K562 (cell line): Measurements from ENCODE around the gene LRRFIP2. TPM values are rescaled to one million over a fixed set of nuclear protein-coding genes. Genes with fewer than 3 reads are reported as not detected.

Experiments used
- ATAC-seq: fragments of 200-7000 bp; cut with Tn5 transposase; 3 replicates; pipeline ENCODE4 v1.9.1; 2020; ENCODE audit warnings: moderate library complexity
- BruUV-seq: library from RNA; stranded (reverse); fragments of 400-500 nt; replicated peaks from 2 replicates; lab custom pipeline; 2021; lab: Mats Ljungman, UMichigan
- CTCF ChIA-PET: fragments of 300-600 bp; formaldehyde crosslinking; extraction: SDS; loops from one replicate; lab custom pipeline; 2021; ENCODE audit warnings: low intra/inter-chr PET ratio; lab: Yijun Ruan, JAX
- POLR2A ChIA-PET: fragments of 300-600, 350-650 bp; sonication (Branson Sonifier 250); formaldehyde crosslinking; extraction: SDS; loops from one replicate; lab custom pipeline; 2021; ENCODE audit warnings: antibody characterized with exemption, inconsistent platforms; lab: Yijun Ruan, JAX
- DNase-seq, 4 experiments: peaks; one replicate each; pipeline versions ENCODE4 v3.0.0 to v3.0.0-alpha.2; 2011 to 2018; ENCODE audit warnings: low spot score in 3 of 4, mixed read lengths in 3 of 4; ENCODE audit errors: extremely low read depth in 1 of 4
- FAIRE-seq: peaks from 2 replicates; lab custom pipeline; 2011; peaks lifted over from hg19 to GRCh38; lab: Jason Lieb, UNC
- H2AFZ ChIP-seq: 2 replicates; pipeline ENCODE4 v1.6.0; 2011; ENCODE audit warnings: low read depth, low read length, control low read depth, inconsistent platforms
- H3K27ac ChIP-seq: fragments of 200-600 bp; 3 replicates; pipeline ENCODE4 v1.8.0; 2011; ENCODE audit warnings: low read depth, mild to moderate bottlenecking, control low read depth, inconsistent platforms, low read length, moderate library complexity, mixed read lengths; ENCODE audit errors: extremely low read depth
- H3K27me3 ChIP-seq, 2 experiments: fragments of 300-600 bp in 1 of 2; 2 replicates in 1 of 2; 3 replicates in 1 of 2; pipeline versions ENCODE4 v1.6.0 to v1.8.0; 2011; ENCODE audit warnings: inconsistent platforms in 2 of 2, low read length in 2 of 2, mild to moderate bottlenecking in 1 of 2, mixed read lengths in 1 of 2, moderate library complexity in 1 of 2; ENCODE audit not compliant: control insufficient read depth in 2 of 2, insufficient read depth in 2 of 2
- H3K36me3 ChIP-seq: fragments of 300-600 bp; 3 replicates; pipeline ENCODE4 v1.8.0; 2011; ENCODE audit warnings: mild to moderate bottlenecking, low read length, inconsistent platforms; ENCODE audit not compliant: control insufficient read depth, insufficient read depth
- H3K4me1 ChIP-seq, 2 experiments: fragments of 200-600 bp in 1 of 2; replicated peaks in 1 of 2; 2 replicates in 1 of 2; 3 replicates in 1 of 2; pipeline versions ENCODE4 v1.5.1 to v1.8.0; 2011; ENCODE audit warnings: inconsistent platforms in 2 of 2, low read length in 2 of 2, mild to moderate bottlenecking in 1 of 2, mixed read lengths in 1 of 2, moderate library complexity in 1 of 2; ENCODE audit not compliant: control insufficient read depth in 2 of 2, insufficient read depth in 2 of 2
- H3K4me2 ChIP-seq: 2 replicates; pipeline ENCODE4 v1.6.1; 2011; ENCODE audit warnings: low read length, control low read depth, inconsistent platforms, mixed read lengths; ENCODE audit not compliant: insufficient read depth
- H3K4me3 ChIP-seq: fragments of 200-600 bp; sonication (generic), shearing (Covaris generic); 2 replicates; pipeline ENCODE4 v1.5.1; 2016; ENCODE audit warnings: control low read depth, inconsistent platforms
- H3K79me2 ChIP-seq: fragments of 200-600 bp; 3 replicates; pipeline ENCODE4 v1.8.0; 2011; ENCODE audit warnings: low read length, inconsistent platforms; ENCODE audit not compliant: control insufficient read depth, insufficient read depth
- H3K9ac ChIP-seq, 2 experiments: 2 replicates each; pipeline versions ENCODE4 v1.6.0 to v1.6.1; 2011; ENCODE audit warnings: low read depth in 2 of 2, low read length in 2 of 2, control low read depth in 1 of 2, inconsistent platforms in 1 of 2, mild to moderate bottlenecking in 1 of 2, mixed read lengths in 1 of 2; ENCODE audit not compliant: insufficient read depth in 1 of 2
- H3K9me1 ChIP-seq: one replicate; pipeline ENCODE4 v1.6.0; 2011; ENCODE audit warnings: inconsistent platforms, mild to moderate bottlenecking, low read length, moderate library complexity; ENCODE audit not compliant: control insufficient read depth, insufficient read depth
- H3K9me3 ChIP-seq: replicated peaks from 2 replicates; pipeline ENCODE4 v1.5.1; 2011; ENCODE audit warnings: low read depth, low read length, inconsistent platforms; ENCODE audit not compliant: control insufficient read depth, insufficient read depth
- H4K20me1 ChIP-seq: replicated peaks from 2 replicates; pipeline ENCODE4 v1.6.1; 2011; ENCODE audit warnings: low read length, inconsistent platforms, mixed read lengths; ENCODE audit not compliant: control insufficient read depth, insufficient read depth
- CBX2 ChIP-seq: fragments of 200-600 bp; sonication (generic); IDR thresholded peaks from one replicate; pipeline ENCODE4 v1.6.1; 2012; ENCODE audit warnings: mild to moderate bottlenecking, low read length, inconsistent platforms; ENCODE audit not compliant: insufficient read depth, poor library complexity, severe bottlenecking
- EZH2 ChIP-seq: IDR thresholded peaks from 2 replicates; pipeline ENCODE4 v1.6.1; 2012; ENCODE audit warnings: low read depth, mild to moderate bottlenecking, inconsistent platforms, low read length, borderline replicate concordance
- FUS ChIP-seq: fragments of 200-400 bp; formaldehyde crosslinking; optimal IDR thresholded peaks from 2 replicates; pipeline ENCODE3; 2017; ENCODE audit warnings: low read depth, low read length
- KHSRP ChIP-seq: fragments of 450-650 bp; IDR thresholded peaks from 2 replicates; pipeline ENCODE4 v1.6.1; 2017
- NFE2 ChIP-seq: IDR thresholded peaks from 2 replicates; pipeline ENCODE4 v1.6.1; 2014; ENCODE audit warnings: antibody characterized with exemption, low read depth
- SMAD1 ChIP-seq: fragments of 150-350 bp; IDR thresholded peaks from 2 replicates; pipeline ENCODE4 v1.6.1; 2014; ENCODE audit warnings: low read length, low read depth; ENCODE audit not compliant: partially characterized antibody
- SMARCA5 ChIP-seq: fragments of 450-650 bp; IDR thresholded peaks from 2 replicates; pipeline ENCODE4 v1.6.1; 2016
- STAT5A ChIP-seq: IDR thresholded peaks from 2 replicates; pipeline ENCODE4 v1.6.1; 2012; ENCODE audit warnings: low read length, inconsistent platforms, borderline replicate concordance
- USF1 ChIP-seq: sonication (generic); formaldehyde crosslinking; IDR thresholded peaks from 2 replicates; pipeline ENCODE4 v1.9.0; 2022; ENCODE audit warnings: mild to moderate bottlenecking, missing genetic modification reagents
- WGBS: fragments of 100-300 bp; shearing (Covaris generic); methylation state at CpG from one replicate; pipeline ENCODE4 v1.1.6; 2016; ENCODE audit warnings: low coverage, mixed read lengths; ENCODE audit not compliant: insufficient coverage; ENCODE audit errors: missing lambda C conversion rate; 5-methylcytosine and 5-hydroxymethylcytosine counted together
- in situ Hi-C: fragments of 300-500 bp; cut with MboI; formaldehyde crosslinking; loops from 4 replicates; pipeline ENCODE4 v1.15.0; 2018; ENCODE audit warnings: inconsistent platforms, mixed read lengths
- intact Hi-C: fragments of 100-400 bp; cut with micrococcal nuclease; formaldehyde crosslinking; loops from 2 replicates; pipeline ENCODE4 v1.14.2; 2022
- polyA plus RNA-seq, 8 experiments: library from polyadenylated mRNA; depleted of rRNA in 4 of 8; stranded (reverse) in 5 of 8; unstranded in 3 of 8; fragments of >200 nt; fragmentation: Nextera tagmentation in 2 of 8; fragmentation: Illumina TruSeq in 1 of 8; extraction: Ambion mirVana in 2 of 8; extraction: Trizol in 1 of 8; gene quantifications; 2 replicates each; pipeline versions ENCODE4 v1.2.1 to v1.2.3, GENCODE V29; 2011 to 2014; ENCODE audit warnings: inconsistent platforms in 1 of 8, missing spikeins in 1 of 8
- total RNA-seq, 7 experiments: library from RNA; depleted of rRNA in 6 of 7; stranded (reverse); fragments of >200 nt in 6 of 7; fragmentation: Illumina TruSeq in 2 of 7; extraction: Trizol in 2 of 7; gene quantifications; 2 replicates each; pipeline versions ENCODE4 v1.2.1 to v1.2.3, GENCODE V29; 2011 to 2021; ENCODE audit warnings: low replicate concordance in 1 of 7
- TF ChIP-seq, protein P1 (sequence below): IDR thresholded peaks from 3 replicates; pipeline ENCODE4 v1.6.1; 2011; ENCODE audit warnings: borderline replicate concordance, mild to moderate bottlenecking; ENCODE audit not compliant: insufficient read length, insufficient read depth
- TF ChIP-seq, protein P2 (sequence below): fragments of 450-650 bp; formaldehyde crosslinking; IDR thresholded peaks from 2 replicates; pipeline ENCODE4 v1.4.0; 2020; ENCODE audit warnings: mild to moderate bottlenecking, moderate library complexity

Gene LRRFIP2
- total and polyA plus RNA-seq, 9 of the 15 experiments (the other 6 are each of a cell fraction or from before 2014, with no cell fraction given), result 9.9 to 53.9 (median 42.7) TPM

- TF ChIP-seq FUS, result no peak
These were observed 25.8 kb upstream of the LRRFIP2 start (continued) for GRCh38 chr3:37200141-37200540.

- Histone ChIP-seq H3K36me3 (no peaks in the 10 kb centered on the region), H3K4me3 (no peak overlapping the region), H3K4me1 (no peaks in the 10 kb centered on the region), H3K27ac (no peak overlapping the region), H2AFZ (no peak overlapping the region), H3K4me2 (no peak overlapping the region), H3K9me3 (no peaks in the 10 kb centered on the region), H3K9me1 (no peaks in the 10 kb centered on the region), H3K27me3 (peaks cover 3 to 4% of the 10 kb centered on the region in 2 experiments; a peak in 2 of 5 replicates), H3K79me2 (no peaks in the 10 kb centered on the region), H4K20me1 (no peaks in the 10 kb centered on the region), H3K9ac (no peak overlapping the region)
- no peak for DNase-seq
- BruUV-seq, result no TSS peak
- in situ Hi-C loops (no loop called here), intact Hi-C loops (no loop called here)
- ATAC-seq, result no peak
- CTCF ChIA-PET, result no interaction called here
- POLR2A ChIA-PET, result no interaction called here
- WGBS, result 22% methylated on average over 2 of the region's 2 CpGs
- no peak for FAIRE-seq
- TF ChIP-seq EZH2 (no peak), STAT5A (no peak), NFE2 (no peak), CBX2 (no peak), SMAD1 (no peak), SMARCA5 (no peak), USF1 (CRISPR knock-in tag) (no peak), KHSRP (no peak)
- TF ChIP-seq, protein P1, sequence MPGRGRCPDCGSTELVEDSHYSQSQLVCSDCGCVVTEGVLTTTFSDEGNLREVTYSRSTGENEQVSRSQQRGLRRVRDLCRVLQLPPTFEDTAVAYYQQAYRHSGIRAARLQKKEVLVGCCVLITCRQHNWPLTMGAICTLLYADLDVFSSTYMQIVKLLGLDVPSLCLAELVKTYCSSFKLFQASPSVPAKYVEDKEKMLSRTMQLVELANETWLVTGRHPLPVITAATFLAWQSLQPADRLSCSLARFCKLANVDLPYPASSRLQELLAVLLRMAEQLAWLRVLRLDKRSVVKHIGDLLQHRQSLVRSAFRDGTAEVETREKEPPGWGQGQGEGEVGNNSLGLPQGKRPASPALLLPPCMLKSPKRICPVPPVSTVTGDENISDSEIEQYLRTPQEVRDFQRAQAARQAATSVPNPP, result no peak
- TF ChIP-seq, protein P2, sequence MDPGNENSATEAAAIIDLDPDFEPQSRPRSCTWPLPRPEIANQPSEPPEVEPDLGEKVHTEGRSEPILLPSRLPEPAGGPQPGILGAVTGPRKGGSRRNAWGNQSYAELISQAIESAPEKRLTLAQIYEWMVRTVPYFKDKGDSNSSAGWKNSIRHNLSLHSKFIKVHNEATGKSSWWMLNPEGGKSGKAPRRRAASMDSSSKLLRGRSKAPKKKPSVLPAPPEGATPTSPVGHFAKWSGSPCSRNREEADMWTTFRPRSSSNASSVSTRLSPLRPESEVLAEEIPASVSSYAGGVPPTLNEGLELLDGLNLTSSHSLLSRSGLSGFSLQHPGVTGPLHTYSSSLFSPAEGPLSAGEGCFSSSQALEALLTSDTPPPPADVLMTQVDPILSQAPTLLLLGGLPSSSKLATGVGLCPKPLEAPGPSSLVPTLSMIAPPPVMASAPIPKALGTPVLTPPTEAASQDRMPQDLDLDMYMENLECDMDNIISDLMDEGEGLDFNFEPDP, result no peak
These were observed 24.6 kb upstream of the LRRFIP2 start for GRCh38 chr3:37198996-37199395.
